AG10803 (cell line): ENCODE measurements around the gene LILRB3.
A peak's percentile ranks its signal among the peaks of the same experiment; 100 is the strongest.

Experiments
- DNase-seq: peaks from one replicate; pipeline ENCODE4 v3.0.0; 2010; ENCODE audit warnings: low read depth
- H3K4me3 ChIP-seq: 2 replicates; pipeline ENCODE4 v1.5.1; 2011; ENCODE audit warnings: mild to moderate bottlenecking, low read length, control low read depth
- TF ChIP-seq, protein P1 (sequence below): conservative IDR thresholded peaks from 2 replicates; pipeline ENCODE4 v1.5.1; 2011; ENCODE audit warnings: mild to moderate bottlenecking, low read length, control low read depth, inconsistent platforms

The LILRB3 gene

DNA sequence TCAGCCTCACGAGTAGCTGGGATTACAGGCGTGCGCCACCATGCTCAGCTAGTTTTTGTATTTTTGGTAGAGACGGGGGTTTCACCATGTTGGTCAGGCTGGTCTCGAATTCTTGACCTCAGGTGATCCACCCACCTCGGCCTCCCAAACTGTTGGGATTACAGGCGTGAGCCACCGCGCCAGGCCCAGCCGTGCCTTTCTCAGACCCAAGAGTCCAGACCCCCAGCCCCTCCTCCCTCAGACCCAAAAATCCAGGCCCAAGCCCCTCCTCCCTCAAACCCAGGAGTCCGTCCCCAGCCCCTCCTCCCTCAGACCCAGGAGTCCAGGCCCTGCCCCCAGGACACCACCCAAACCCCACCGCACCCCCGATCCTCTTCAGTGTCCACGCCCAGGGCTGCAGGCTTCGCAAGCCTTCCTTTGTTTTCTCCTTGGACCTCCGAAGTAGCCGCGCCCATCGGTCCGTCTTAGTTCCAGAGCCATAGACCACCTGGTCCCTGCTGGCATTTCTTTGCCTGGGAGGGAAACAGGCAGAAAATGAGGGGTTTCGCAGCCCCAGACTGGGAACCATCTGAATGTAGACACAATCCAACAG lies 53.6 kb downstream of the LILRB3 start:
- no peak overlapping the region for H3K4me3 ChIP-seq
- no peak for DNase-seq
- TF ChIP-seq, protein P1, sequence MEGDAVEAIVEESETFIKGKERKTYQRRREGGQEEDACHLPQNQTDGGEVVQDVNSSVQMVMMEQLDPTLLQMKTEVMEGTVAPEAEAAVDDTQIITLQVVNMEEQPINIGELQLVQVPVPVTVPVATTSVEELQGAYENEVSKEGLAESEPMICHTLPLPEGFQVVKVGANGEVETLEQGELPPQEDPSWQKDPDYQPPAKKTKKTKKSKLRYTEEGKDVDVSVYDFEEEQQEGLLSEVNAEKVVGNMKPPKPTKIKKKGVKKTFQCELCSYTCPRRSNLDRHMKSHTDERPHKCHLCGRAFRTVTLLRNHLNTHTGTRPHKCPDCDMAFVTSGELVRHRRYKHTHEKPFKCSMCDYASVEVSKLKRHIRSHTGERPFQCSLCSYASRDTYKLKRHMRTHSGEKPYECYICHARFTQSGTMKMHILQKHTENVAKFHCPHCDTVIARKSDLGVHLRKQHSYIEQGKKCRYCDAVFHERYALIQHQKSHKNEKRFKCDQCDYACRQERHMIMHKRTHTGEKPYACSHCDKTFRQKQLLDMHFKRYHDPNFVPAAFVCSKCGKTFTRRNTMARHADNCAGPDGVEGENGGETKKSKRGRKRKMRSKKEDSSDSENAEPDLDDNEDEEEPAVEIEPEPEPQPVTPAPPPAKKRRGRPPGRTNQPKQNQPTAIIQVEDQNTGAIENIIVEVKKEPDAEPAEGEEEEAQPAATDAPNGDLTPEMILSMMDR: no peak

DNA sequence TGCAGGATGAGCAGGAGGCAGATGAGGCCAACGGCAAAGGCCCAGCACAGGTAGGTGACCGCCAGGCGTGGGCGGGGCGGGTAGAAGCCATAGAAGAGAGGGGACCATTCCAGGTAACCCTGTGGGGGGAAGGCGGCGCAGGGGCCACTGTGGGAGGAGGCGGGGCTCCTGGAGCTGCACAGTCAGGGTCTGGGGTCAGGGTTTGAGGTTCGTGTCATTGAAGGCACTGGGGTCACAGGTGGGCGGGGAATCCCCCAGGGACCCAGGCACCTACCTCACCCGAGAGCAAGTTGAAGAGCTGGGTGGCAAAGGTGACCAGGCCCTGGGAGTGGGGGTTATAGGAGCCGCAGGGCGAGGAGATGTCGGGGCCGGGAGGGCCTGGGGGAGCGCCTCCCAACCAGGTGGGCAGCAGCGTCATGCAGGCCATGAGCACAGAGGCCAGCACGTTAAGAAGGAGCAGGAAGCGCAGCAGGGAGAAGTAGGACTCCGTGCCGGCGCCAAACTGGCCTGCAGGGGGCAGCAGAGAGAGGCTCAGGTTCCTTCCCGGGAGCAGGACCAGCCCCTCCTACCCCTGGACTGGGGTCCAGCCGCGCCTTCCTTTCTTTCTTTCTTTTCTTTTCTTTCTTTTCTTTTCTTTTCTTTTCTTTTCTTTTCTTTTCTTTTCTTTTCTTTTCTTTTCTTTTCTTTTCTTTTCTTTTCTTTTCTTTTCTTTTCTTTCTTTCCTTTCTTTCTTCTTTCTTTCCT lies 54.5 kb downstream of the LILRB3 start:
- H3K4me3 ChIP-seq: no peak overlapping the region
- DNase-seq: peak; percentile 76
- TF ChIP-seq, protein P1: peak; percentile 81
